ENCODE data around the gene DCAF8.

DNA sequence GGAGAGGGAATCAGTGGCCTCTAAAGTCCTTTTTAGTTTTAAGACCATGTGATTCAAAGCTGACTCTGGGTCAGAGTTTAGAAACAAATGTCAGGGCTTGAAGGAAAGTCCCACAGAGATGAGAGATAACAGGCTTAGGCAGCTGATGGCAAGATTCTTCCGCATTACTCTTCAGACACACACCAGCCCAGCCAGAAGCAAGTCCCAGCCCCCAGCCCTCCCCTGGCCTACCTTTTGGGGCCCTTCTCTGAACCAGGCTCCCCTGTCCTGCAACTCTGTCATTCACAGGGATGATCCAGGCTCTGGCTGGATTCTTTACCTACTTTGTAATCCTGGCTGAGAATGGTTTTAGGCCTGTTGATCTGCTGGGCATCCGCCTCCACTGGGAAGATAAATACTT, 85.1 kb downstream of the DCAF8 start:
- TF ChIP-seq, protein P1, sequence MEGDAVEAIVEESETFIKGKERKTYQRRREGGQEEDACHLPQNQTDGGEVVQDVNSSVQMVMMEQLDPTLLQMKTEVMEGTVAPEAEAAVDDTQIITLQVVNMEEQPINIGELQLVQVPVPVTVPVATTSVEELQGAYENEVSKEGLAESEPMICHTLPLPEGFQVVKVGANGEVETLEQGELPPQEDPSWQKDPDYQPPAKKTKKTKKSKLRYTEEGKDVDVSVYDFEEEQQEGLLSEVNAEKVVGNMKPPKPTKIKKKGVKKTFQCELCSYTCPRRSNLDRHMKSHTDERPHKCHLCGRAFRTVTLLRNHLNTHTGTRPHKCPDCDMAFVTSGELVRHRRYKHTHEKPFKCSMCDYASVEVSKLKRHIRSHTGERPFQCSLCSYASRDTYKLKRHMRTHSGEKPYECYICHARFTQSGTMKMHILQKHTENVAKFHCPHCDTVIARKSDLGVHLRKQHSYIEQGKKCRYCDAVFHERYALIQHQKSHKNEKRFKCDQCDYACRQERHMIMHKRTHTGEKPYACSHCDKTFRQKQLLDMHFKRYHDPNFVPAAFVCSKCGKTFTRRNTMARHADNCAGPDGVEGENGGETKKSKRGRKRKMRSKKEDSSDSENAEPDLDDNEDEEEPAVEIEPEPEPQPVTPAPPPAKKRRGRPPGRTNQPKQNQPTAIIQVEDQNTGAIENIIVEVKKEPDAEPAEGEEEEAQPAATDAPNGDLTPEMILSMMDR (IDR thresholded peaks at IDR 0.05), result no peak
- TF ChIP-seq ZFX (IDR thresholded peaks at IDR 0.05; ENCODE audit: borderline replicate concordance), result no peak
